Right lobe of liver (tissue), 4 donors: Measurements from ENCODE around the gene SKAP2.
A peak's percentile ranks its signal among the peaks of the same experiment; 100 is the strongest.

Source experiments
- POLR2A ChIP-seq: fragments of 450-650 bp; IDR thresholded peaks from one replicate; pipeline ENCODE4 v1.6.1; 2017; ENCODE audit warnings: antibody characterized with exemption, mild to moderate bottlenecking
- TF ChIP-seq, protein P1 (sequence below), 4 donors: fragments of 200-600 bp in 3 of 4; fragments of 450-650 bp in 1 of 4; IDR thresholded peaks; one replicate each; pipeline versions ENCODE4 v1.5.1 to v1.8.0; 2016 to 2022; ENCODE audit warnings: antibody characterized with exemption in 4 of 4, mild to moderate bottlenecking in 2 of 4
- donor health status: DM: no; HTN: no; CAD: no.
- donor health status: DM: no; HTN: no; CAD: no.
- donor health status: DM: no; HTN: yes; CAD: no.

DNA sequence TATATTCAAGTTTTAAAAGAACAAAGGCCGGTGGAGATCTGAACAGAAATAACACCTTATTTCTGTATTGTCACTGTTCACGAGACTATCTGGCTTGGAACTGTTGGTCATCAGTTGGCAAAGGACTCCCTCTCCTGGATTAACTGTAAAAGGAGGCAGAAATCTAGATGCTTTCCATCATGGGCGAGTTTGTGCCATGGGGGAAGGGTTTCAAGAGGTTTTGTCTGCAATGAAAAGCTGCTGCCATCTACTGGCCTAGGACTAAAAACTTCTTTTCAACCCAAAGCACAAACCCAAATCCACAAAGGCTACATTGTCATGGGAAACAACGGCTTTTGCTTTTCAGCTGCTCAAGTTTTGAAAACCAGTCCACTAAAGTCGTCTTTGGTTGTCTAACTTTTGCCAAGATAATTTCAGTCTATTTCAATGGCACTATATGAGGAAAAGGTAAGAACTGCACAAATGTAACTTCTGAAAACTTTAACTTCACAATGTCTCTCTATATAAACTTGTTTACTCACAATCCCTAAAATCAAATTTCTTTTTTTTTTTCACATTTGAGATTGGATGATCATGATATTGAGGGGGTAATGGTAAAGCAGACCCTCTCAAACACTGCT, 196.8 kb downstream of the SKAP2 start:
- TF ChIP-seq, protein P1, sequence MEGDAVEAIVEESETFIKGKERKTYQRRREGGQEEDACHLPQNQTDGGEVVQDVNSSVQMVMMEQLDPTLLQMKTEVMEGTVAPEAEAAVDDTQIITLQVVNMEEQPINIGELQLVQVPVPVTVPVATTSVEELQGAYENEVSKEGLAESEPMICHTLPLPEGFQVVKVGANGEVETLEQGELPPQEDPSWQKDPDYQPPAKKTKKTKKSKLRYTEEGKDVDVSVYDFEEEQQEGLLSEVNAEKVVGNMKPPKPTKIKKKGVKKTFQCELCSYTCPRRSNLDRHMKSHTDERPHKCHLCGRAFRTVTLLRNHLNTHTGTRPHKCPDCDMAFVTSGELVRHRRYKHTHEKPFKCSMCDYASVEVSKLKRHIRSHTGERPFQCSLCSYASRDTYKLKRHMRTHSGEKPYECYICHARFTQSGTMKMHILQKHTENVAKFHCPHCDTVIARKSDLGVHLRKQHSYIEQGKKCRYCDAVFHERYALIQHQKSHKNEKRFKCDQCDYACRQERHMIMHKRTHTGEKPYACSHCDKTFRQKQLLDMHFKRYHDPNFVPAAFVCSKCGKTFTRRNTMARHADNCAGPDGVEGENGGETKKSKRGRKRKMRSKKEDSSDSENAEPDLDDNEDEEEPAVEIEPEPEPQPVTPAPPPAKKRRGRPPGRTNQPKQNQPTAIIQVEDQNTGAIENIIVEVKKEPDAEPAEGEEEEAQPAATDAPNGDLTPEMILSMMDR (IDR thresholded peaks at IDR 0.05): peak; percentile 81 to 90 (median 82)
- no peak for TF ChIP-seq POLR2A
